ENCODE results near the gene DAPK2. TPM values are rescaled to one million over a fixed set of nuclear protein-coding genes. Genes with fewer than 3 reads are reported as not detected.

DAPK2 gene
- total RNA-seq, 2 donors from 2014 or later = 0.76 to 8.1 TPM

GRCh38 chr15:64009241-64009640 lies 37.0 kb downstream of the DAPK2 start:
- Mint-ChIP-seq H3K4me3 (peak overlapping the region; percentile 60), H3K27me3 (no peaks in the 10 kb centered on the region), H3K4me1 (ENCODE audit: low read depth in 2 of 2) (peaks cover 27 to 49% of the 10 kb centered on the region in 2 donors), H3K36me3 (no peaks in the 10 kb centered on the region), H3K27ac (peak overlapping the region; percentile 30 to 79), H3K9me3 (no peaks in the 10 kb centered on the region)
- no peak for ATAC-seq
- no peak for DNase-seq (ENCODE audit: low spot score)

- H3K27me3 Mint-ChIP-seq = no peaks in the 10 kb centered on the region
- H3K4me3 Mint-ChIP-seq = no peak overlapping the region
- no peaks in the 10 kb centered on the region for H3K36me3 Mint-ChIP-seq
- ATAC-seq = no peak
- H3K9me3 Mint-ChIP-seq = no peaks in the 10 kb centered on the region
- DNase-seq (ENCODE audit: low spot score) = no peak
- no peak overlapping the region for H3K27ac Mint-ChIP-seq
- H3K4me1 Mint-ChIP-seq (ENCODE audit: low read depth in 2 of 2) = peaks cover 28 to 52% of the 10 kb centered on the region in 2 donors
Measured at GRCh38 chr15:64008177-64008576, 38.1 kb downstream of the DAPK2 start.

- ATAC-seq (no peak), DNase-seq (ENCODE audit: low spot score) (no peak)
- Mint-ChIP-seq H3K4me3 (no peak overlapping the region), H3K4me1 (ENCODE audit: low read depth in 2 of 2) (peaks cover 27 to 44% of the 10 kb centered on the region in 2 donors), H3K9me3 (no peaks in the 10 kb centered on the region), H3K27me3 (no peaks in the 10 kb centered on the region), H3K27ac (no peak overlapping the region), H3K36me3 (no peaks in the 10 kb centered on the region)
Measured at GRCh38 chr15:64006642-64007041, 39.6 kb downstream of the DAPK2 start.

GRCh38 chr15:64004587-64004986 lies 41.7 kb downstream of the DAPK2 start:
- H3K36me3 Mint-ChIP-seq = no peaks in the 10 kb centered on the region

GRCh38 chr15:64004056-64004455 lies 42.2 kb downstream of the DAPK2 start:
- Mint-ChIP-seq H3K36me3 (no peaks in the 10 kb centered on the region), H3K27me3 (peaks cover 0 to 3% of the 10 kb centered on the region in 2 donors), H3K27ac (peak overlapping the region in 1 of 2 donors; percentile 4), H3K4me1 (ENCODE audit: low read depth in 2 of 2) (peaks cover 13 to 25% of the 10 kb centered on the region in 2 donors), H3K9me3 (no peaks in the 10 kb centered on the region), H3K4me3 (no peak overlapping the region)
- ATAC-seq = no peak
- DNase-seq (ENCODE audit: low spot score) = no peak

More at GRCh38 chr15:64004587-64004986, 41.7 kb downstream of the DAPK2 start:
- no peaks in the 10 kb centered on the region for H3K9me3 Mint-ChIP-seq
- H3K4me1 Mint-ChIP-seq (ENCODE audit: low read depth in 2 of 2) = peaks cover 18 to 28% of the 10 kb centered on the region in 2 donors
- peak overlapping the region in 1 of 2 donors; percentile 27 for H3K27ac Mint-ChIP-seq
- ATAC-seq (no peak), DNase-seq (ENCODE audit: low spot score) (no peak)
- H3K4me3 Mint-ChIP-seq = no peak overlapping the region
- H3K27me3 Mint-ChIP-seq = peaks cover 0 to 3% of the 10 kb centered on the region in 2 donors

- Mint-ChIP-seq H3K27ac (no peak overlapping the region), H3K4me1 (ENCODE audit: low read depth in 2 of 2) (peaks cover 11 to 23% of the 10 kb centered on the region in 2 donors)
Measured at GRCh38 chr15:64003182-64003581, 43.1 kb downstream of the DAPK2 start.

GRCh38 chr15:64001148-64001547 lies 45.1 kb downstream of the DAPK2 start:
- no peaks in the 10 kb centered on the region for H3K36me3 Mint-ChIP-seq
- H3K27ac Mint-ChIP-seq = peak overlapping the region in 1 of 2 donors; percentile 13
- H3K9me3 Mint-ChIP-seq = no peaks in the 10 kb centered on the region
- ATAC-seq (no peak), DNase-seq (ENCODE audit: low spot score) (no peak)
- H3K27me3 Mint-ChIP-seq = peaks cover 0 to 3% of the 10 kb centered on the region in 2 donors
- peaks cover 11 to 18% of the 10 kb centered on the region in 2 donors for H3K4me1 Mint-ChIP-seq (ENCODE audit: low read depth in 2 of 2)
- no peak overlapping the region for H3K4me3 Mint-ChIP-seq

More at GRCh38 chr15:64003182-64003581, 43.1 kb downstream of the DAPK2 start:
- ATAC-seq (no peak), DNase-seq (ENCODE audit: low spot score) (no peak)
- Mint-ChIP-seq H3K4me3 (no peak overlapping the region), H3K36me3 (no peaks in the 10 kb centered on the region), H3K9me3 (no peaks in the 10 kb centered on the region), H3K27me3 (peaks cover 0 to 3% of the 10 kb centered on the region in 2 donors)

- Mint-ChIP-seq H3K36me3 (no peaks in the 10 kb centered on the region), H3K27me3 (peaks cover 0 to 3% of the 10 kb centered on the region in 2 donors), H3K4me3 (no peak overlapping the region), H3K27ac (peak overlapping the region in 1 of 2 donors; percentile 13), H3K9me3 (no peaks in the 10 kb centered on the region), H3K4me1 (ENCODE audit: low read depth in 2 of 2) (peaks cover 11 to 18% of the 10 kb centered on the region in 2 donors)
- ATAC-seq = no peak
- no peak for DNase-seq (ENCODE audit: low spot score)
Measured at GRCh38 chr15:64000183-64000951, 45.9 kb downstream of the DAPK2 start.

- no peak overlapping the region for H3K27ac Mint-ChIP-seq
- H3K36me3 Mint-ChIP-seq = no peaks in the 10 kb centered on the region
- H3K27me3 Mint-ChIP-seq = peaks cover 0 to 3% of the 10 kb centered on the region in 2 donors
- no peaks in the 10 kb centered on the region for H3K9me3 Mint-ChIP-seq
- ATAC-seq = no peak
- H3K4me3 Mint-ChIP-seq = no peak overlapping the region
- no peak for DNase-seq (ENCODE audit: low spot score)
- H3K4me1 Mint-ChIP-seq (ENCODE audit: low read depth in 2 of 2) = peaks cover 11% of the 10 kb centered on the region in 2 donors
Measured at GRCh38 chr15:63999177-63999576, 47.1 kb downstream of the DAPK2 start.

- Mint-ChIP-seq H3K4me3 (no peak overlapping the region), H3K27ac (no peak overlapping the region), H3K9me3 (no peaks in the 10 kb centered on the region), H3K36me3 (no peaks in the 10 kb centered on the region), H3K27me3 (peaks cover 0 to 3% of the 10 kb centered on the region in 2 donors), H3K4me1 (ENCODE audit: low read depth in 2 of 2) (peaks cover 6 to 7% of the 10 kb centered on the region in 2 donors)
- ATAC-seq = peak; percentile 9 to 28
- no peak for DNase-seq (ENCODE audit: low spot score)
Measured at GRCh38 chr15:63998489-63998888, 47.8 kb downstream of the DAPK2 start.

GRCh38 chr15:63997715-63998442 lies 48.4 kb downstream of the DAPK2 start:
- peaks cover 6 to 7% of the 10 kb centered on the region in 2 donors for H3K4me1 Mint-ChIP-seq (ENCODE audit: low read depth in 2 of 2)
- H3K4me3 Mint-ChIP-seq = no peak overlapping the region
- H3K36me3 Mint-ChIP-seq = no peaks in the 10 kb centered on the region

GRCh38 chr15:63996794-63997357 lies 49.4 kb downstream of the DAPK2 start:
- no peaks in the 10 kb centered on the region for H3K9me3 Mint-ChIP-seq
- DNase-seq (ENCODE audit: low spot score) (no peak), ATAC-seq (no peak)
- H3K4me3 Mint-ChIP-seq = no peak overlapping the region
- peaks cover 6 to 8% of the 10 kb centered on the region in 2 donors for H3K4me1 Mint-ChIP-seq (ENCODE audit: low read depth in 2 of 2)
- no peaks in the 10 kb centered on the region for H3K36me3 Mint-ChIP-seq
- H3K27ac Mint-ChIP-seq = peak overlapping the region in 1 of 2 donors; percentile 14
- H3K27me3 Mint-ChIP-seq = peaks cover 0 to 3% of the 10 kb centered on the region in 2 donors

More at GRCh38 chr15:63997715-63998442, 48.4 kb downstream of the DAPK2 start:
- no peaks in the 10 kb centered on the region for H3K9me3 Mint-ChIP-seq
- no peak overlapping the region for H3K27ac Mint-ChIP-seq
- peaks cover 0 to 3% of the 10 kb centered on the region in 2 donors for H3K27me3 Mint-ChIP-seq
- ATAC-seq (peak in 1 of 2 donors; percentile 54), DNase-seq (ENCODE audit: low spot score) (no peak)

- ATAC-seq (no peak), DNase-seq (ENCODE audit: low spot score) (no peak)
- Mint-ChIP-seq H3K27me3 (no peaks in the 10 kb centered on the region), H3K4me1 (ENCODE audit: low read depth in 2 of 2) (peaks cover 7 to 17% of the 10 kb centered on the region in 2 donors), H3K4me3 (no peak overlapping the region), H3K9me3 (no peaks in the 10 kb centered on the region), H3K27ac (peak overlapping the region in 1 of 2 donors; percentile 14), H3K36me3 (no peaks in the 10 kb centered on the region)
Measured at GRCh38 chr15:63995789-63996188, 50.5 kb downstream of the DAPK2 start.

Data from natural killer cell treated with Interleukin-12 subunit alpha and Interleukin-12 subunit beta and Interleukin-15 and Interleukin-18, amount 100 ng/mL, for 72 hours (primary cell).